Esophagus squamous epithelium (tissue), 5 donors: Measurements from ENCODE around the gene MRPL21. TPM values are rescaled to one million over a fixed set of nuclear protein-coding genes. Genes with fewer than 3 reads are reported as not detected.
A peak's percentile ranks its signal among the peaks of the same experiment; 100 is the strongest.

Experiments
- DNase-seq: peaks from one replicate; lab custom pipeline; 2025; lab: John Stamatoyannopoulos, UW
- H3K27ac ChIP-seq, 4 donors: fragments of 200-600 bp; sonication (generic); one replicate each; pipeline ENCODE4 v1.5.1; 2016 to 2019; ENCODE audit warnings: mild to moderate bottlenecking in 1 of 4
- H3K27me3 ChIP-seq, 4 donors: fragments of 200-600 bp; sonication (generic); 1 replicate in 3 of 4; 2 replicates in 1 of 4; pipeline versions ENCODE4 v1.5.1 to v1.6.0; 2017 to 2021; ENCODE audit warnings: antibody characterized with exemption in 1 of 4
- H3K36me3 ChIP-seq, 3 donors: fragments of 200-600 bp; sonication (generic); one replicate each; pipeline ENCODE4 v1.5.1; 2016 to 2019
- H3K4me1 ChIP-seq, 3 donors: fragments of 200-600 bp; sonication (generic); one replicate each; pipeline ENCODE4 v1.5.1; 2017 to 2019
- H3K4me3 ChIP-seq, 4 donors: fragments of 200-600 bp; sonication (generic); 1 replicate in 3 of 4; 2 replicates in 1 of 4; pipeline ENCODE4 v1.5.1; 2016 to 2019; ENCODE audit warnings: mild to moderate bottlenecking in 2 of 4, moderate library complexity in 1 of 4
- H3K9me3 ChIP-seq, 3 donors: fragments of 200-600 bp; sonication (generic); one replicate each; pipeline ENCODE4 v1.5.1; 2016 to 2019
- CTCF ChIP-seq, 6 experiments: fragments of 450-650 bp in 4 of 6; fragments of 200-600 bp in 2 of 6; sonication (generic) in 2 of 6; IDR thresholded peaks; one replicate each; pipeline ENCODE4 v1.5.1; 2016 to 2019; ENCODE audit warnings: antibody characterized with exemption in 6 of 6, mild to moderate bottlenecking in 4 of 6, moderate library complexity in 4 of 6
- POLR2A ChIP-seq, 4 donors: fragments of 450-650 bp; IDR thresholded peaks; one replicate each; pipeline ENCODE4 v1.6.1; 2017; ENCODE audit warnings: antibody characterized with exemption in 4 of 4, mild to moderate bottlenecking in 4 of 4, moderate library complexity in 3 of 4
- WGBS, 2 donors: methylation state at CpG; one replicate each; pipeline ENCODE4 v1.1.5; 2018; 5-methylcytosine and 5-hydroxymethylcytosine counted together
- intact Hi-C: fragments of 100-400 bp; cut with DNase I; formaldehyde crosslinking; loops from one replicate; pipeline ENCODE4 v1.15.0; 2022
- total RNA-seq, 4 donors: library from RNA; depleted of rRNA; stranded (reverse); fragments of >200 nt; gene quantifications; one replicate each; pipeline ENCODE4 v1.1.0, GENCODE V29; 2016
- donor health status: DM: yes; HTN: yes; CAD: no.

Gene MRPL21
- total RNA-seq, 4 donors from 2014 or later: 39.7 to 81.5 (median 48.6) TPM

- H3K27ac ChIP-seq: no peak overlapping the region
- no peak for TF ChIP-seq POLR2A (IDR thresholded peaks at IDR 0.05)
- no peak for TF ChIP-seq CTCF (IDR thresholded peaks at IDR 0.05)
- WGBS, 2 donors: 98% methylated on average over 7 to 10 of the region's 16 CpGs
- H3K27me3 ChIP-seq: no peaks in the 10 kb centered on the region
- intact Hi-C loops: no loop called here
- no peak for DNase-seq
- no peaks in the 10 kb centered on the region for H3K9me3 ChIP-seq
- H3K4me3 ChIP-seq: no peak overlapping the region
- peaks cover 13 to 100% (median 54%) of the 10 kb centered on the region in 3 donors for H3K36me3 ChIP-seq
- no peaks in the 10 kb centered on the region for H3K4me1 ChIP-seq
These were observed 8.1 kb upstream of the MRPL21 start for GRCh38 chr11:68911731-68912130.

- no peak for DNase-seq
- no peaks in the 10 kb centered on the region for H3K9me3 ChIP-seq
- H3K27ac ChIP-seq: no peak overlapping the region
- 65 to 79% methylated on average over 4 of the region's 8 CpGs for WGBS, 2 donors
- intact Hi-C loops: no loop called here
- no peak overlapping the region for H3K4me3 ChIP-seq
- no peaks in the 10 kb centered on the region for H3K27me3 ChIP-seq
- H3K4me1 ChIP-seq: peaks cover 0 to 2% (median 0%) of the 10 kb centered on the region in 3 donors
- peaks cover 9 to 95% (median 54%) of the 10 kb centered on the region in 3 donors for H3K36me3 ChIP-seq
- TF ChIP-seq POLR2A (IDR thresholded peaks at IDR 0.05) (no peak), CTCF (IDR thresholded peaks at IDR 0.05) (no peak)
These were observed 7.3 kb upstream of the MRPL21 start for GRCh38 chr11:68910965-68911364.

GRCh38 chr11:68908273-68908672 is 4.6 kb upstream of the MRPL21 start:
- no peak for DNase-seq
- TF ChIP-seq CTCF (IDR thresholded peaks at IDR 0.05): no peak
- TF ChIP-seq POLR2A (IDR thresholded peaks at IDR 0.05): no peak

GRCh38 chr11:68905421-68906360 is 2.1 kb upstream of the MRPL21 start:
- 83 to 84% methylated on average over 11 to 13 of the region's 23 CpGs for WGBS, 2 donors
- DNase-seq: no peak
- H3K27ac ChIP-seq: no peak overlapping the region
- no peaks in the 10 kb centered on the region for H3K27me3 ChIP-seq
- TF ChIP-seq CTCF (IDR thresholded peaks at IDR 0.05): no peak
- TF ChIP-seq POLR2A (IDR thresholded peaks at IDR 0.05): no peak
- intact Hi-C loops: no loop called here
- peak overlapping the region in 2 of 4 donors; percentile 88 to 95 for H3K4me3 ChIP-seq
- H3K36me3 ChIP-seq: peaks cover 0 to 46% (median 18%) of the 10 kb centered on the region in 3 donors
- H3K4me1 ChIP-seq: peaks cover 19 to 39% (median 21%) of the 10 kb centered on the region in 3 donors
- H3K9me3 ChIP-seq: no peaks in the 10 kb centered on the region

More at GRCh38 chr11:68908273-68908672, 4.6 kb upstream of the MRPL21 start:
- no peak overlapping the region for H3K4me3 ChIP-seq
- no peak overlapping the region for H3K27ac ChIP-seq
- no peaks in the 10 kb centered on the region for H3K27me3 ChIP-seq
- 82 to 87% methylated on average over 4 to 5 of the region's 5 CpGs for WGBS, 2 donors
- peaks cover 10 to 20% (median 12%) of the 10 kb centered on the region in 3 donors for H3K4me1 ChIP-seq
- H3K9me3 ChIP-seq: no peaks in the 10 kb centered on the region
- peaks cover 0 to 68% (median 28%) of the 10 kb centered on the region in 3 donors for H3K36me3 ChIP-seq
- intact Hi-C loops: no loop called here
